GM18907 (cell line): ENCODE measurements around the gene KCNA5.

ENCODE experiments used
- ATAC-seq: cut with Tn5 transposase; IDR thresholded peaks from one replicate; pipeline ENCODE4 v1.9.1; 2021; ENCODE audit warnings: mild to moderate bottlenecking, moderate library complexity; ENCODE audit not compliant: unreplicated experiment

KCNA5 gene

DNA sequence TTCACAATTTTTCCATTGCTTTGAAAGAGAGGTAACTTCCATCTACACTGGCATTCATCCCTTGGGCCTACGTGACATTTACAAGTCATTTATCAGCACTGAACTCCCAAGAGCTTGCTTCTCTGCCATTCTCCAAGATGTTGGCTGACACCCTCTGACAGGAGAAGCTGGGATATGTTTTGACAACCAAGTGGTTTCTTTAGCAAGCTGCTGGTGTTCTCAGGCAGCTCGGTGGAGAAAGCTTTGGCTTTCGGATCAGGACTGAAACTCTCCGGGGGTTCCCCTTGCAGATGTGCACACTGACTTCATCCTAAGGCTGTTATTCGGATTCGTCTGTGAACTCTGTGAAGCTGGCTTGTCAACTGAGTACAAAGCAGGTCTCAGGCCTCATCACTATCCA, 15.7 kb downstream of the KCNA5 start:
- no peak for ATAC-seq

DNA sequence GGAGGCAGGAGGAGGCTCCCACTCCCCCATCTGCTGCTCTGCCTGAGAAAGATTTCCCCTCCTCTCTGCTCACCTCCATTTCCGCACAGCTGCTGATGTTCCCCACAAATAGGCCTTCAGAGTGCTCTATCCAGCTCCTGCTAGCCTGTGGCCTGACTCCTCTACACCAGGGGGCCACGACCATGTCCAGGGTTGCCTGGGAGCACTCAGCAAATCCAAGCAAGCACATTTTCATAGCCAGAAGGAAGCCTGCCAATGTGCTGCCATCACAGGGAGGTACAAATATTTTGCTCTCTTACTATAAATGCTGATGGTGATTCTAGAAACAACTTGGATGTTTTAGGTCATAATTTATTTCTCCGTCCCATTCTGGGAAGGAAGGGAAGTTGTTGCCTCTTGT, 17.3 kb downstream of the KCNA5 start:
- no peak for ATAC-seq

DNA sequence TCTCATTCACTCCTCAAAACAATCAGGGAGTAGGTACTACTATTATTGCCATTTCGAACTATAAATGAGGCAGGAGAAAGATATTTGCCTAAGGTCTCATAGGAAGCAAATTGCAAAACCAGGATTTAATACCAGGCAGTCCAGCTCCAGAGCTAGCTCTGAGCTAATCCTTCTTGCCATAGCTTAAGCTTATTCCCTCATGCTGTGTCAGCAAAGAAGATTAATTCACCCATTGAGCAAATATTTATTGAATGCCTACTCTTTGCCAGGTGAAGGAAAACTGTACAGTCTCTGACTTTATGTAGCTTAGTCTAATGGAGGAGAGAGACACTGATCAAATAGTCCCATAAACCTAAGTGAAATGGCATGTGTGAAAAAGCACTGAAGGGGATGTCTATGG, 19.5 kb downstream of the KCNA5 start:
- ATAC-seq, result no peak

DNA sequence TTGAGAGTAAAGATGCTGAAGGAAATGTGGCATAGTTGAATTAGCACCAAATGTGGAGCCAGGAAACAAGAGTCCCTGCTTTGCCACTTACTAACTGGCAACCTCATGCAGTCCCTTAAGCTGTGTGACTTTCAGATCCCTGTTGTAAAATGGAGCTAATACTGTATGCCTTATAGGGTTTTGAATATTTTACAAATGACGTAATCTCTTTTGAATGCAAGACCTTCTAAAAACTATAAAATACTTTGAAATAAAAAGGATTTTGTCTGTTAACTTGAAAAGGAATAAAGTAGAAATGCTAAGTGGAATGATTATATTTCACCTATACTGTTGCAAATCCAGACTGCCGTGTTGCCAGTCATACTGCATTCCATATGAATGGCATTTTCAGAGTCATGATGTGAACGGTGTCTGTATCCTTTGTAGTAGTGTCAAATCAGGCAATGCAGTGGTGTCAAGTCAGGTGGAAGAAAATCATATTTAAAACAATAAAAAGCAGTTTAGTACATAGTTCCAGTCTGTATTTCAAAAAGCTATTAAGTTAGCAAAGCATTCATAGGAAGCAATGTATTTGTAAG, 21.3 kb downstream of the KCNA5 start:
- no peak for ATAC-seq

DNA sequence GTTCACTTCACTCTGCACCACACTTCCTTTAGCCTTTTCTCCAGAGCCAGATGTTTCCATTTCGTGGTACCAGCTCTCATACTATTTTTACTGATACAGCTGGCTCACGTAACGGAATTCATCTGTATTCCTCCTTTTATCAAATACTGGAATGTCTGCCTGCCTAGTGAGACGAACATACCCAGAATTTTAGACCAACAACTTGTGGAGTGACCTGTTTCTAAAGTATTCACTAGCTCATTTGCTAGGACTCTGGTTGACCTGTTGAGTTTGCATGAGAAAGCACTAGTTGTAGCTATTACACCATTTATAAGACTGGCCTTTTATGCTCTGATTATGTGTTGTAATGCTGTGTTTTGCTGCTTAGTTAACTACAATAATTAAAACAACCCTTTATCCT, 22.6 kb downstream of the KCNA5 start:
- no peak for ATAC-seq

DNA sequence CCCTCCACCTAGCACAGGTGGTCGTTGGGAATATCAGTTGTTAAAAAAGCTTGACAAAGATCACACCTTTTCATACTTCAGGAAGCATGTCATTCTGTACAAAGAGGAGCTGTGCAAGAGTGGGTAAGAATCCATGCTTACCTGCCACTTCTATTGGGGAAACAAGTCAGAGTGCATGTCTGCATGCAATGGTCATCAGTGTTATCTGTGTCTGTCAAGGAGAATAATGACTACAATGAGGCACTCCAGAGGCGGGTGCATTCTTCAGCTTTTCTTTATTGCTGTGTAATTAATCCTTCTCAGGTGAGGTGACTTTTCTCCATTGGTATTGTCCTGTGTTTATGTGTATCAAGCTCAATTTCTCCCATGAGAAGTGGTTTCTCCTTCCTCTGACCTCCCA, 24.4 kb downstream of the KCNA5 start:
- no peak for ATAC-seq

DNA sequence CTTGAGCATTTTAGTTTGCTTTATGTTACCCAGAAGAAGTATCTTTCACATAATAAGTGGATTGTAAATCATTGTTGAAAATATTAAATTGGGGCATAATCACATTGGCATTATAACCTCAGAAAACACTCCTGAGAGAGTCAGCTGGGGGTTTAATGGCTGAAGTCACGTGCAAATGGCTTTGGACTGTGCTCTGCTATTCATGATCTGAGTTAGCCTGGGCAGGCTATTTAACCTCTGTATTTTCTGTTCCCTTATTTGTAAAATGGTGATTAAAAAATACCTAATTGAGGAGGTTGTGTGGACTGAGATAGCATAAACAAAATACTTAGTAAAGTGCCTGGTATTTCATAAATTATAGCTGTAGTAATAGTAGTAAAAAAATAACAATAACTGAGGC, 24.9 kb downstream of the KCNA5 start:
- no peak for ATAC-seq

DNA sequence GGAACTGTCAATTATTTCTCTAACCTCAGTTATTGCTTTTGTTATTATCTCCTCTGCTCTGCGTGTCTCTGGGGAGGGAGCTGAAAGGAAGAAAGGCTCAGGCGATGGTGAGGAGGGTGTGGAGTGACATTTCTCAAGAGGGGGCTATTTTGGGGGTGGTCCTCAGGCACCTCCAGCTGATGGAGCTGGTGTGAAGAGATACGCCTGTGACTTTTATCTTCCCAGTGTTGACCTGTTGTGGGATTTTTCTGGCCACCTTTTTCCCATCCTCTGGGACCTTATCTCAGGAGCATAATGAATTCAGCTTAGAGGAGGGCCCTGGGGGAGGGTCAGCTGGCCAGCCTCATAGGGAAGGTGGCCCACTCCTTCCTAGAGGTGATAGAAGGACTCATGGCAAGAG, 26.4 kb downstream of the KCNA5 start:
- no peak for ATAC-seq

DNA sequence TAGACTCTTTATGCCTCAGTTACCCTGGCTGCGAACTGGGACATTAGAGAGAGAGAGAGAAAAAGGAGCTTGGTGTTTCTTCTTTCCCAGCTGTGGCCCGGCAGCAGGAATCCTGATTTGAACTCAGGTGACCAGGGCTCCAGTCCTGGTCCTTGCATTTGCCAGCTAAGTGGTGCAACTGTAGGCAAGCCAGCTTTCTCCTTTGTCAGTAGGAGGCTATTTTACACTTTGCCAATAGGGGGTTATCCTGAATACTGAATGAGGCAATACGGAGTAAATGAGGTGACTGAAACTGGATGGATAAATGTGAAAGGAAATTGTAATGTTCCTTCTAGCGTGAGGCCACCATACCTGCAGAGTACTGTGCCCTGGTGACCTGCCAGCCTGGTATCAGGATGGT, 27.8 kb downstream of the KCNA5 start:
- no peak for ATAC-seq

DNA sequence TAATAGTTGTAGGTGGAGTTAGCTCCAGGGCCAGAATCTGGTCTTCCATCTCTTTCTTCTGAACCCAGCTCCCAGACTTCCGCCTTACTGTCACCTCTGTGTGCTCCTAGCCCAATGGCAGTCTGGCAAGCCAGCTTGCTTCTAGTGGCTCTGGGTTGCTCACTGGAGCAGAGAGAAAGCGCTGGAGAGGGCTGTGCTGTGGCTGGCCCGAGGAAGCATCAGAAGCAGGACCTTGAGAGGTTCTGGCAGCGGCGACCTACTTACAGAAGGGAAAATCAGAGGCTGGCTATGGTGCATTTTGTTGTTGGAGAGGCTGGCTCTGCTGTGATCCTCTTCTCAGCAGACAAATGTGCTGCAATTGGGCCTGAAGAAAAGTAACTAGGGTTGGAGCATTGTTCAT, 28.6 kb downstream of the KCNA5 start:
- ATAC-seq, result no peak

DNA sequence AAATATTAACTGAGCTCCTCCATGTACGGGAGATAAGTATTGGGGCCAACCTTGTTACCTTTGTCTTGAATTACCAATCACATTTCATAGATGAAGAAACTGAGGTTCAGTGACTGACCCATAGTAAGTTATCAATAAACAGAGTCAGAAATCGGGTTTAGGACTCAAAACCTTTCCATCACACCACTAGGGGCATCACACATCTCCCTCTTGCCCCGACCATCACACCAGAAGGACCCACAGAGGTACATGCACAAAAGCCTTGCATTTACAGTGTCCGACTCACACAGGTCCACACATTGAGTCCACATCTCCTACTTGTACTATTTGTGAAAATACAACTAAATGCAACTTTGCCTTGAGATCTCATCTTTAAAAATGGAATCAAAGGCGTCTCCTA, 29.4 kb downstream of the KCNA5 start:
- ATAC-seq, result no peak

DNA sequence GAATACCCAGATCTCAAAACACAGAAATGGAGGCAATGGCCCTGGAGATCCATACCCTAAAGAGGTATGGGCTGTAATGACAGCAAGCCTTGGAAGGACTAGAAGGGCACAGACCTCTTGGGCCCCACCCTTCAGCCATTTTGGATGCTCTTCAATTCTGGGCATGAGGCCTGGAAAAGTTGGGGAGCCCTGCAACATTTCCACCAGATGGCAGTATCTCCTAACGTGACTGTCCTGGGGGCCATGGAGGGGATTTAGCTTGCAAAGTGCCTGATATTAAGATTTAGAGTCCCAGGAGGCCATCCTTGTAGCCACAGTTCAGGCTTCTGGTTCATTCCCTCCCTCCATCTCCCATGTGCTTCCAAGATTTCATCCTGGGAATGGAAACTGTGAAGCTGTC, 30.2 kb downstream of the KCNA5 start:
- ATAC-seq, result no peak

DNA sequence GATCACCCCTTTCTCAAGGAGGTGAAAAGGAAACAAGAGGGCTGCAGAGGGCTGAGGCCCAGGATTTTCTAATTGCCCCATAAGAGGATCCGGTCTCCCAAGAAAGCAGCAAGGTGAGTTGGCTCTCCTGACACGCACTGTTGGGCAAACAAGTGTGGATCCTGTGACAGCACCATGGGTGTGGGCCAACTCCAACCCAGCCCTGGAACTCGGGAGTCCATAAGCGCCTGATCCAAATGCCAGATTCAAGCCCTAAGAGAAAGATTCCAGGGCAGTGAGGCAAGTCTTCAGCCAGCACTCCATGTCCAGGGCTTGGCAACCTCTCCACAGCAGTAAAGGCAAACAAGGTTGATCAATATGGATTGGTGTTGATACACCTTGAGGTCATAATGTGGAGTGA, 33.1 kb downstream of the KCNA5 start:
- ATAC-seq, result no peak

DNA sequence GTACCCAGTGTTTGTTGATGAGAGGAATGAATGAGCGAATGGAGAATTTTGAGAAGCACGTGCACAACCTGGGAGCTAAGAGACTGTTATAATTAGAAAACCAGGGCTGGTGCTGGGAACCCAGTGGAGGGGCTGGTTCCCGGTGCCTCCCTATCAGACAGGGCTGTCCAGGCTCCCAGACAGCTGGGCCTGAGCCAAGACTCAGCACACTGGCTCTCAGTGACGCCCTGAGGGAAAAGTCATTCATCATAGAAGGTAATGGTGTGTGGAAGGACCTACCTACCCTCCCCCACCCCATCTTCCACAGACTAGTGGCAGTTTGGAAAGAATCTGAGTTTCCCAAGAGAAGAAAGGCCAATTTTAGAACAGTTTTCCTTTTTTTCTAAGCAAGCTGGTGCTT, 34.7 kb downstream of the KCNA5 start:
- no peak for ATAC-seq

DNA sequence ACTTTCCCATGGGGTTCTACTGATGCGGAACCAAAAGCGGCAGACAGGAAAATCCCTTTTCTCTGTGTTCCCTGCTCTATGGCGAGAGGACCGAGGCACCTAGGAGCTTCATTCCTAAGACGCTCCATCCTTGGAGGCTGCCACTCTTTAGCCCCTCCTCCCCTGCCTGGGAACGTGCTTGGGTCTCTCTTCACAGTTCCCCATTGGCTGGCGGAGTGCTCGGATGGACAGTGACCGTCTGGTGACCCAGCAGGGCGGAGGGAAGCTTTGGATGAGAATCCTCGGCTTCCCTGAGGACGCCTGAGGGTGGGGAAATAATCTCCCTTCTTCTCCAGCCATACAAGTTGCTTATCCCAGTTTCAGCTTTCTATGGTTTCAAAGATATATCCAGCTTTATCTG, 37.3 kb downstream of the KCNA5 start:
- no peak for ATAC-seq

DNA sequence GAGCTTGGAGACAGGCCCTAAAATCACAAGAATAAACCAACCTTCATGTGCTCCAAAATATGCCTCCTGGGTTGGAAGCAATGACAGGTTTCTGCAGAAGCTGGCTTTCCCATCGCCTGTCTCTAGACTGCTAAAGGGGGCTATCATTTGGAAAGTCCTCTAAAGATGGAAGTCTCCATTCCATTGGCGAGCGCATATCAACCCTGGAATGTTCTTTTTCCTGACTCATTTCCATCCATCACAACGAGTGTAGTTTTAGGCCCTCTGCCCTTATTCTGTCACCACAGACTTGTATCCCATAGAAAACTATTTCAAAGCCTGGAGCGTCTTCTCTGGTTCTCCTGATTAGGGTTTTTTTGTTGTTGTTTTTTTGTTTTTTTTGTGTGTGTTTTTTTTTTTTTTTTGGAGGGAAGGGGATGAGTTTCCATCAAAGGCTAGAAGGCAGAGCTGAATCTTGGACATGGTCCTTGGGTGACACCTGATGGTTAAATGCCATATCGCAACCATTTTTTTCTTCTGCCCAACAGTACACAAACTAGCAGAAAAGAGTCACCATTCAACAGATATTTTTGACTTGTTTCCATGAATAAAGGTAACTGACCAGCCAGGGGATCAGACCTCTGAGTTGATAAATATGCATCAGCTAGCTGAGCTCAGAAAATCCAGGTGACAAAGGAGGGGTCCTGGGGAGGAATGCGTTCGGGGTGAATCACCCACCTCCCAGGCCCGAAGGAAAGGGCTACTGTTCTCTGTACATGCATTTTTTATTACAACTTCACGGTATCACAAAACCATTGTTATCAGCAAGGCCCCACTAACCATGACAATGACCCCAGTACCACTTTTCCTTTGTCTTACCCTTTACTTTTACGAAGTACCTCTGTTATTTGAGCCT, 40.5 kb downstream of the KCNA5 start:
- no peak for ATAC-seq

DNA sequence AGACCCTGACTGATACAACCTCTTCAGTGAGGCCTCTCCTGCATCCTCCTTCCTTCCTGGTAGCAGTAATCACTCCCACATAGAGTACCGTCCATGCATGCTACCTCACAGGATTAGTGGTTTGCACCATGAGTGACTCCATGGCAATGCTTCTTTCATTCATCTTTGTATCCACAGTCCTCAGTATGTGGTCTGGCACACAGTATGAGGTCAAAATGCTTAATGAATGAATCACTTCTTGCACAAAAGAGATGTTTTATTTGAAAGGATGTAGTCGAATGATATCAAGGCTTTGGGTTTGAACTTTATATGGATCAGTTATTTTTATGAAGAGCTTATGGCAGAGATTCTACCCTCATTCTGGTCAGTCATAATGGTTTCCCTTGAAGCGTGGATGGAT, 42.2 kb downstream of the KCNA5 start:
- ATAC-seq, result no peak

DNA sequence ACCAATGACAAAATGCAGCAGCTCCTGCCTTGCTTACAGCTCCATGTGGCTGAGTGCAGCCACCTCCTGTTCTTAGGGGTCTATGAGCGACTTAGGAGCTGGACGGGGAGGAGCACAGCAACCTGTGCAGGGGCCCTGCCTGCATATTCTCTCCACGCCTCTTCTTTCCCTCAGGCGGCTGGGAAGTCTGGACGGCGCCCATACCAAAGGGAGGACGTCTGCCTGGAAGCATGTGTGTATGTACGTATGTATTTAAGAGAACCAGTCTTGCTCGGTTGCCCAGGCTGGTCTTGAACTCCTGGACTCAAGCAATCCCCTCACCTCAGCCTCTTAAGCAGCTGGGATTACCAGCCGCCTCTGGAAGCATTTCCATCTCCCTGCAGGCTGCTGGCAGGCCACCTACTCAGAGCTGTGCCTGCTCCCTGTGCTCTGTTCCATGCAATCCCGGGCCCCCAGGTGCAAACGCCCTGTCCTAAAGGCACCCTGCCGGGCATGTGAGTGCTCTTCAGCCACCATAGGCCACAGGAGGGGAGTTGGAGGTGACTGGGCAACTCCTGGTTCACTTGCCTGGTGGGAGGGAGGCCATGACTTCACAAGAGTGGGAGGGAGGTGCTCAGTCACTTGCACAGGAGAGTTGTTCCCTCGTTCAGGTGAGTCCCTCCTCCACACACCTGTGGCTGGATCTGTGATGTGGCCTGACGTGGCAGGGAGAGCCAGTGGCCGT, 44.3 kb downstream of the KCNA5 start:
- ATAC-seq, result no peak

DNA sequence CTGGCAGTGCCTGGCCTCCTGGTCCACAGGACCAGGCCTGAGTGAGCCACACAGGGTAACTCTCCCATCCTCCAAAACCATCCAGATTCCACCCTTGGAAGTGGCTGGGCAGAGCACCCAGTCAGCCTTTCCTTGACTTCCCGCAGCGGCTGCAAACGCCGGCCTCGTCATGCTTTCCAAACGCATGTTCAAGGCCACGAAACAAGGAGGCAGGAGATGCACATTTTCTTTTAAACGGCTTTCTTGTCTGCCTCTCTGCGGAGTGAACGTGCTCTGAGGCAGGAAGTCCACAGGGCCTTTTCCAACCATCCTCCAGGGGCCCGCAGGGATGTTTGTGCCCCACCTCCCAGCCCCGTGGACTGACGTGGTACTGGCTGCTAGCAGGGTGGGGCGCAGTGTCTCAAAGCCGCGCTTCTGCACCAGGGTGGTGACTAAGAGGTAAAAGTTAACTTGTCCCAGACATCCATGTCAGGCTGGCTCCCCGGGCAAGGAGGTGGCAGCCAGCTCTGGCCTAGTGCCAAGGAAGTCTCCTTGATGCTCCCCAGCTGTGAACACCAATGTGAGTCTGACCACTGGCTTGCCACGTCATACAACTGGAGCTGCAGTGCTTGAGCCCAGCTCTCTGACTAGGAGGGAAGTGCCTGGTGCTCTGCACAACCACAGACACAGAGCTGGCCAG, 45.0 kb downstream of the KCNA5 start:
- ATAC-seq, result no peak

DNA sequence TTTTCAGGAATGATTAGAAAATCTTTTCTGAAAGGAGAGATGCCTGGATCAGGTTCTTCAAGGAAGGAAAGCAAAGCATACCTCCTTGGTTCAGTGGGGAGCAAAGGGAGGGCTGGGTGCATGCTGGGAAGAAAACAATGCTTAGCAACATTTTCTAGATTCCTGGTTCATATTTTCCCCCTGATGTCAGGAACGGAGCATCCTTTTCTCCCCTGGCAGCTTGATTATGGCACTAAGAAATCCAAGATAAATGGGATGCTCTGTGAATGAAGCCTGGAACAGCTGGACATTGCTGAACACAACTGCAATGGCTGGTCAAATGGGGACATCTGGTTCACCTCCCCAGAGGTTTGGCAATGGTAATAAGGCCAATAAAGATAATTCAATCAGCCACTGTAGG, 50.9 kb downstream of the KCNA5 start:
- ATAC-seq, result no peak

DNA sequence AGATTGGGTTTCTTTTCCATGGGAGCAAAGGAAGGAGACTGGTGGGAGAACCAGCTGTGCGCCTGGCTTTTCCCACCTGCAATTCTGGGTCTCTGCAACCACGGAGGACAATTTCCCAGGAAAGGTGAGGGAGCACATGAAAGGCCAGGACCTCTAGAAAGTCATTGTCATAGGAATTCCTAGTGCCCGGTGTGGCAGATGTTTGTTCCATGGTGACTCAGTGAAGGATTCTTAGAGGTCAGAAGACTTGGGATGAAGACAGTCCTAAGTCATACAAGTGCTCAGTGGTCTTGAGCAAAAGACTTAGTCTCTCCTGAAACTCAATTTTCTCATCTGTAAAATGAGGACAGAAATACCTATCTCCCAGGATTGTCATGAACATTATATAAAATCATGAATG, 51.3 kb downstream of the KCNA5 start:
- ATAC-seq, result no peak
